ENCODE measurements around the gene WRNIP1. TPM values are rescaled to one million over a fixed set of nuclear protein-coding genes. Genes with fewer than 3 reads are reported as not detected.

The WRNIP1 gene
- total and polyA plus RNA-seq, 7 donors, result 26.5 to 73.9 (median 48.9) TPM

GRCh38 chr6:2782356-2782708, 17.1 kb downstream of the WRNIP1 start:
- ATAC-seq (peak in 2 of 4 donors; percentile 23 to 41), DNase-seq (no peak)
- peak overlapping the region; percentile 39 for H3K27ac ChIP-seq
- WGBS, 3 donors, result 53 to 72% (median 61%) methylated on average over 9 of the region's 9 CpGs
- peaks cover 5 to 51% of the 10 kb centered on the region in 2 donors for H3K36me3 ChIP-seq (ENCODE audit: insufficient read depth in 1 of 2, low read depth in 1 of 2)
- TF ChIP-seq CTCF (IDR thresholded peaks at IDR 0.05), result no peak
- no peak overlapping the region for H3K4me3 ChIP-seq
- peaks cover 28% of the 10 kb centered on the region for H3K4me1 ChIP-seq
- intact Hi-C loops (cut with DNase I), result no loop called here
- H3K9me3 ChIP-seq, result no peaks in the 10 kb centered on the region
- H3K27me3 ChIP-seq (ENCODE audit: insufficient read depth in 3 of 3, low read length in 2 of 3), result no peaks in the 10 kb centered on the region

GRCh38 chr6:2782825-2783187, 17.6 kb downstream of the WRNIP1 start:
- intact Hi-C loops (cut with DNase I), result no loop called here
- H3K4me1 ChIP-seq, result peaks cover 28% of the 10 kb centered on the region
- no peaks in the 10 kb centered on the region for H3K27me3 ChIP-seq (ENCODE audit: insufficient read depth in 3 of 3, low read length in 2 of 3)
- no peaks in the 10 kb centered on the region for H3K9me3 ChIP-seq
- H3K4me3 ChIP-seq, result no peak overlapping the region
- 31 to 48% (median 37%) methylated on average over 10 of the region's 10 CpGs for WGBS, 3 donors
- no peak for TF ChIP-seq CTCF (IDR thresholded peaks at IDR 0.05)
- H3K36me3 ChIP-seq (ENCODE audit: insufficient read depth in 1 of 2, low read depth in 1 of 2), result peaks cover 5 to 52% of the 10 kb centered on the region in 2 donors
- DNase-seq, result no peak
- H3K27ac ChIP-seq, result peak overlapping the region; percentile 39
- ATAC-seq, result peak; percentile 59 to 91 (median 76)

- peak; percentile 25 to 51 (median 40) for ATAC-seq
- Histone ChIP-seq H3K4me1 (peaks cover 28% of the 10 kb centered on the region), H3K4me3 (no peak overlapping the region), H3K36me3 (ENCODE audit: insufficient read depth in 1 of 2, low read depth in 1 of 2) (peaks cover 5 to 56% of the 10 kb centered on the region in 2 donors), H3K9me3 (no peaks in the 10 kb centered on the region), H3K27me3 (ENCODE audit: insufficient read depth in 3 of 3, low read length in 2 of 3) (no peaks in the 10 kb centered on the region), H3K27ac (peak overlapping the region; percentile 39)
- WGBS, 3 donors, result 54 to 65% (median 59%) methylated on average over 18 to 19 of the region's 19 CpGs
- intact Hi-C loops (cut with DNase I), result no loop called here
- TF ChIP-seq CTCF (IDR thresholded peaks at IDR 0.05), result no peak
- DNase-seq, result no peak
These were observed 18.2 kb downstream of the WRNIP1 start for GRCh38 chr6:2783188-2783963.

- H3K4me1 ChIP-seq, result peaks cover 30% of the 10 kb centered on the region
- H3K27me3 ChIP-seq (ENCODE audit: insufficient read depth in 3 of 3, low read length in 2 of 3), result no peaks in the 10 kb centered on the region
- intact Hi-C loops (cut with DNase I), result no loop called here
- ATAC-seq, result no peak
- H3K4me3 ChIP-seq, result no peak overlapping the region
- no peak for TF ChIP-seq CTCF (IDR thresholded peaks at IDR 0.05)
- H3K27ac ChIP-seq, result no peak overlapping the region
- H3K36me3 ChIP-seq (ENCODE audit: insufficient read depth in 1 of 2, low read depth in 1 of 2), result peaks cover 5 to 50% of the 10 kb centered on the region in 2 donors
- no peak for DNase-seq
- 74 to 82% (median 79%) methylated on average over 5 of the region's 5 CpGs for WGBS, 3 donors
- H3K9me3 ChIP-seq, result no peaks in the 10 kb centered on the region
These were observed 18.9 kb downstream of the WRNIP1 start for GRCh38 chr6:2784061-2784460.

GRCh38 chr6:2784930-2785329, 19.7 kb downstream of the WRNIP1 start:
- whole genome bisulfite sequencing, 3 donors, result 82 to 92% (median 88%) methylated on average over 7 of the region's 7 CpGs
- Histone ChIP-seq H3K27me3 (ENCODE audit: insufficient read depth in 3 of 3, low read length in 2 of 3) (no peaks in the 10 kb centered on the region), H3K36me3 (ENCODE audit: insufficient read depth in 1 of 2, low read depth in 1 of 2) (peaks cover 5 to 43% of the 10 kb centered on the region in 2 donors), H3K27ac (no peak overlapping the region), H3K4me1 (peaks cover 36% of the 10 kb centered on the region), H3K4me3 (no peak overlapping the region), H3K9me3 (no peaks in the 10 kb centered on the region)
- no peak for TF ChIP-seq CTCF (IDR thresholded peaks at IDR 0.05)
- intact Hi-C loops (cut with DNase I), result no loop called here
- ATAC-seq (no peak), DNase-seq (no peak)
